Endodermal cell (in vitro differentiated cells): ENCODE results near the gene CHIT1. TPM values are rescaled to one million over a fixed set of nuclear protein-coding genes. Genes with fewer than 3 reads are reported as not detected.

Experiments used
- DNase-seq: peaks from one replicate; pipeline ENCODE4 v3.0.0-alpha.2; 2017
- H3K27ac ChIP-seq: 2 replicates; pipeline ENCODE4 v1.5.1; 2013; ENCODE audit warnings: mild to moderate bottlenecking, low read depth, low read length, moderate library complexity
- H3K27me3 ChIP-seq: 2 replicates; pipeline ENCODE4 v1.6.1; 2013; ENCODE audit warnings: mild to moderate bottlenecking, low read length, moderate library complexity; ENCODE audit not compliant: insufficient read depth, control insufficient read depth, poor library complexity, severe bottlenecking
- H3K36me3 ChIP-seq: 2 replicates; pipeline ENCODE4 v1.7.0; 2013; ENCODE audit warnings: mild to moderate bottlenecking, low read length, moderate library complexity; ENCODE audit not compliant: control insufficient read depth, insufficient read depth
- H3K4me1 ChIP-seq: one replicate; pipeline ENCODE4 v1.7.0; 2013; ENCODE audit warnings: low read length; ENCODE audit not compliant: control insufficient read depth, insufficient read depth
- H3K4me3 ChIP-seq: 2 replicates; pipeline ENCODE4 v1.5.1; 2013; ENCODE audit warnings: mild to moderate bottlenecking, low read length, moderate library complexity
- H3K9ac ChIP-seq: 2 replicates; pipeline ENCODE4 v1.6.1; 2013; ENCODE audit warnings: mild to moderate bottlenecking, low read length, moderate library complexity; ENCODE audit not compliant: poor library complexity, severe bottlenecking; ENCODE audit errors: extremely low read depth
- H3K9me3 ChIP-seq: 2 replicates; pipeline ENCODE4 v1.6.1; 2013; ENCODE audit warnings: mild to moderate bottlenecking, low read length, moderate library complexity; ENCODE audit not compliant: control insufficient read depth
- H3K27ac Mint-ChIP-seq: 2 replicates; pipeline ENCODE4 v1.8.0; 2020; ENCODE audit warnings: mixed read lengths
- H3K27me3 Mint-ChIP-seq: 2 replicates; pipeline ENCODE4 v1.8.0; 2021; ENCODE audit warnings: mild to moderate bottlenecking, mixed read lengths; ENCODE audit not compliant: insufficient read depth
- H3K36me3 Mint-ChIP-seq: 2 replicates; pipeline ENCODE4 v1.8.0; 2020; ENCODE audit warnings: low read depth, mixed read lengths
- H3K4me1 Mint-ChIP-seq: 2 replicates; pipeline ENCODE4 v1.8.0; 2020; ENCODE audit warnings: mixed read lengths
- H3K4me3 Mint-ChIP-seq: 2 replicates; pipeline ENCODE4 v1.8.0; 2020; ENCODE audit warnings: mild to moderate bottlenecking, moderate library complexity, mixed read lengths
- H3K9me3 Mint-ChIP-seq: 2 replicates; pipeline ENCODE4 v1.8.0; 2020; ENCODE audit warnings: mild to moderate bottlenecking, mixed read lengths
- CTCF ChIP-seq: fragments of 200-600 bp; sonication (generic); conservative IDR thresholded peaks from 2 replicates; pipeline ENCODE4 v1.5.0; 2021; ENCODE audit warnings: antibody characterized with exemption, mild to moderate bottlenecking
- WGBS, 2 experiments: methylation state at CpG; one replicate each; pipeline versions ENCODE4 v1.1.5 to v1.1.7; 2013; ENCODE audit warnings: missing lambda C conversion rate in 2 of 2, mixed read lengths in 1 of 2; ENCODE audit not compliant: insufficient coverage in 1 of 2, insufficient read length in 1 of 2; 5-methylcytosine and 5-hydroxymethylcytosine counted together
- total RNA-seq, 2 donors: library from RNA; stranded (reverse); fragmentation: NEBNext Ultra II Directional in 1 of 2; extraction: Animal tissue kit (Norgen Biotek cat#: 25700) in 1 of 2; gene quantifications; 2 replicates in 1 of 2; 3 replicates in 1 of 2; pipeline ENCODE4 v1.2.1, GENCODE V29; 2021

The CHIT1 gene
- total RNA-seq, 2 donors from 2014 or later = 0.07 TPM; not detected in 1

GRCh38 chr1:203183828-203184227 is 45.6 kb downstream of the CHIT1 start:
- Histone ChIP-seq H3K4me3 (no peak overlapping the region), H3K4me1 (peaks cover 20% of the 10 kb centered on the region), H3K9ac (no peak overlapping the region), H3K36me3 (no peaks in the 10 kb centered on the region), H3K27ac (no peak overlapping the region), H3K27me3 (no peaks in the 10 kb centered on the region), H3K9me3 (no peaks in the 10 kb centered on the region)
- 78 to 95% methylated on average over 1 to 2 of the region's 2 CpGs for WGBS, 2 experiments
- no peak overlapping the region for H3K27ac Mint-ChIP-seq
- DNase-seq = no peak
- H3K36me3 Mint-ChIP-seq = no peaks in the 10 kb centered on the region
- peaks cover 39% of the 10 kb centered on the region for H3K4me1 Mint-ChIP-seq
- no peak for TF ChIP-seq CTCF
- no peaks in the 10 kb centered on the region for H3K27me3 Mint-ChIP-seq
- no peaks in the 10 kb centered on the region for H3K9me3 Mint-ChIP-seq
- H3K4me3 Mint-ChIP-seq = no peak overlapping the region

- Mint-ChIP-seq H3K4me1 (peaks cover 48% of the 10 kb centered on the region), H3K27me3 (no peaks in the 10 kb centered on the region), H3K9me3 (no peaks in the 10 kb centered on the region), H3K36me3 (no peaks in the 10 kb centered on the region), H3K27ac (no peak overlapping the region), H3K4me3 (no peak overlapping the region)
- Histone ChIP-seq H3K4me3 (no peak overlapping the region), H3K27me3 (no peaks in the 10 kb centered on the region), H3K27ac (no peak overlapping the region), H3K4me1 (peaks cover 31% of the 10 kb centered on the region), H3K36me3 (no peaks in the 10 kb centered on the region), H3K9ac (no peak overlapping the region), H3K9me3 (no peaks in the 10 kb centered on the region)
- TF ChIP-seq CTCF = no peak
- WGBS, 2 experiments = 95% methylated on average over 7 of the region's 7 CpGs; no CpG with 5 or more reads in 1 of the 2 experiments
- DNase-seq = no peak
These were observed 47.0 kb downstream of the CHIT1 start for GRCh38 chr1:203182387-203182953.

DNA sequence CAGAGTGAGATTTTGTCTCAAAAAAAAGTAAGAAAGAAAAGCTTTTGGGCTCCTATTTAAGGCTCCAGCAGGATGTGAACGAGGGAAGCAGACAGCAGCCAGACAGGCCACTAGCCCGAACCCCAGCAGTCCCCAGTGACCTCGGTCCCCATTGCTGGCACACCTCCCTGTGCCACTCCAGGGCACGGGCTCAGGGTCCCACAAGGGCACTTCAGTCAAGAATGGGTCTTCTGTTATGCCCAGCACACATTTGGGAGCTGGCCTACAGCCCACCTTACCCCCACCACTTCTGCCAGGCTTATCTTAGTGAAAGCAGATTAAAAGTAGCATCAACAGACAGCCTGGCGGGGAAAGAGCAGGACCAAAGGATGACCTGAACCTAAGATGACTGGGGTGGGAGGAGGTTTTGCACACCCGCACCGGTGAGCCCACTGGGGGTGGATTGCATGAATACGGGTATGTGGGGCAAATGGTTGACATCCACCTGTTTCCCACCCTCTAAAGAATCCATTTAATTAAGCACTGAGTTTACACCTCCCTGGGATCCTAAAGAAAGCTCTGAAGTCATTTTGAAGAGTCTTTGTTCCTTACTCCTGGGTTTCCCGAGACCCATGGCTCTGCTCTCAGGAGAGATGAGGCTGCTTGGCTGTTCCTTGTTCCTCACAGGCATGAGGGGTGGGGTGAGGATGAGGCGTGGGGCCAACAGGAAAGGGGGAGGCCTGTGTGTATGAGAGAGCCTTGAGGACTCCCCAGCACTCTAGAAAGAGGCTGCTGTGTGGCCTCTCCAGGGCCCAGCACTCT is 47.7 kb downstream of the CHIT1 start:
- H3K9me3 ChIP-seq = no peaks in the 10 kb centered on the region
- H3K27ac ChIP-seq = no peak overlapping the region
- no peak overlapping the region for H3K4me3 Mint-ChIP-seq
- H3K9me3 Mint-ChIP-seq = no peaks in the 10 kb centered on the region
- no peaks in the 10 kb centered on the region for H3K36me3 Mint-ChIP-seq
- no peak for TF ChIP-seq CTCF
- no peaks in the 10 kb centered on the region for H3K36me3 ChIP-seq
- DNase-seq = peak; percentile 69
- 65 to 72% methylated on average over 7 to 10 of the region's 10 CpGs for WGBS, 2 experiments
- H3K27me3 ChIP-seq = no peaks in the 10 kb centered on the region
- H3K4me1 ChIP-seq = peaks cover 32% of the 10 kb centered on the region
- peak overlapping the region; percentile 84 for H3K27ac Mint-ChIP-seq
- H3K4me1 Mint-ChIP-seq = peaks cover 49% of the 10 kb centered on the region
- no peak overlapping the region for H3K4me3 ChIP-seq
- H3K9ac ChIP-seq = no peak overlapping the region
- no peaks in the 10 kb centered on the region for H3K27me3 Mint-ChIP-seq
